ENCODE measurements around the gene BBS4. TPM values are rescaled to one million over a fixed set of nuclear protein-coding genes. Genes with fewer than 3 reads are reported as not detected.
"Not testable (repeated sequence)": the region's sequence is repeated elsewhere in the genome, so short reads cannot be mapped to it uniquely, and the experiment has no call there.

Gene BBS4, protein sequence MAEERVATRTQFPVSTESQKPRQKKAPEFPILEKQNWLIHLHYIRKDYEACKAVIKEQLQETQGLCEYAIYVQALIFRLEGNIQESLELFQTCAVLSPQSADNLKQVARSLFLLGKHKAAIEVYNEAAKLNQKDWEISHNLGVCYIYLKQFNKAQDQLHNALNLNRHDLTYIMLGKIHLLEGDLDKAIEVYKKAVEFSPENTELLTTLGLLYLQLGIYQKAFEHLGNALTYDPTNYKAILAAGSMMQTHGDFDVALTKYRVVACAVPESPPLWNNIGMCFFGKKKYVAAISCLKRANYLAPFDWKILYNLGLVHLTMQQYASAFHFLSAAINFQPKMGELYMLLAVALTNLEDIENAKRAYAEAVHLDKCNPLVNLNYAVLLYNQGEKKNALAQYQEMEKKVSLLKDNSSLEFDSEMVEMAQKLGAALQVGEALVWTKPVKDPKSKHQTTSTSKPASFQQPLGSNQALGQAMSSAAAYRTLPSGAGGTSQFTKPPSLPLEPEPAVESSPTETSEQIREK
- 6.7 TPM for total RNA-seq

DNA sequence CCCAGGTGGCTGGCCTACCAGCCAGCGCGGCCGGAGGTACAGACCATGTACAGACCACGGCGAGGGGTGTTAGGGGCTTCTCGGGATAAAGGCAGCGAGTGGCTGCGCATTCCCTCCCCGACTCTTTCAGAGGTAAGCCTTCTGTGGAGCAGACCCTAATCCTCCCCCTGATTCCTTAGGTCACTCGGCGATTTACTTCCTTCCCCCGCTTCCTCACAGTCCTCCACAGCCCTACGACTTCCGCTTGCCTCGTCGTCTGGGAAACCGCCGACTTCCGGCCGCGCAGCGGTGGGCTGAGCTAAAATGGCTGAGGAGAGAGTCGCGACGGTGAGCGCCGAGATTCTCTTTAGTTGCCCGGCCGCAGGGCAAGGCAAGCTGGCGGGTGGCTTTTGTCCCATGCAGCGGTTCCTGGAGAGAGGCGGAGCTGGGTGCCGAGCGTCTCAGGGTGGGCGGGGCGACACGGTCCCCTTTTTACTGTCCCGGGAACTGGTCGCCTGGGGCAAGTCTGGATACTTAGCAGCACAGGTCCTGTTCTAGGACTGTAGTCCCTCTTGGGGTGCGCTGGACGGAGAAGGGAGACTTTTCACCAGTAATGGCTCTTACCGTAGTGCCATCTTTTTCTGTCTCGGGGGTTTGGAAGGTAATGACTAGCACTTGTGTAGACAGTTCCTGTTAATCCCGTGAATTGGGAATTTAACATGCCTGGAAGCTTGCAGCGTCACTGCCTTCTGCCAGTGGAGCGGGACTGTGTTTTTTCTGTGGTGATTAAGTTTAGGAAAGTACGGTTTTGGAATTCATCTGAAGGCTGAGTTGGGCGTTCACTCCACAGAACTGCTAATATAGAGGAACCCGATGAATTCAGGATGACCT lies at the start of gene BBS4, which contains the start of gene HIGD2B:
Gene BBS4 (plus strand): TSS at position 283 of the 870 bp plus-strand sequence. CDS start 21 bp downstream, at position 304.
Gene HIGD2B (minus strand): TSS at position 258 of the 870 bp plus-strand sequence. CDS start 9,808 bp downstream, outside the sequence.
- DNase-seq (ENCODE audit: low read depth in 2 of 3, low spot score in 2 of 3), result peak; percentile 72 to 93 (median 90)

DNA sequence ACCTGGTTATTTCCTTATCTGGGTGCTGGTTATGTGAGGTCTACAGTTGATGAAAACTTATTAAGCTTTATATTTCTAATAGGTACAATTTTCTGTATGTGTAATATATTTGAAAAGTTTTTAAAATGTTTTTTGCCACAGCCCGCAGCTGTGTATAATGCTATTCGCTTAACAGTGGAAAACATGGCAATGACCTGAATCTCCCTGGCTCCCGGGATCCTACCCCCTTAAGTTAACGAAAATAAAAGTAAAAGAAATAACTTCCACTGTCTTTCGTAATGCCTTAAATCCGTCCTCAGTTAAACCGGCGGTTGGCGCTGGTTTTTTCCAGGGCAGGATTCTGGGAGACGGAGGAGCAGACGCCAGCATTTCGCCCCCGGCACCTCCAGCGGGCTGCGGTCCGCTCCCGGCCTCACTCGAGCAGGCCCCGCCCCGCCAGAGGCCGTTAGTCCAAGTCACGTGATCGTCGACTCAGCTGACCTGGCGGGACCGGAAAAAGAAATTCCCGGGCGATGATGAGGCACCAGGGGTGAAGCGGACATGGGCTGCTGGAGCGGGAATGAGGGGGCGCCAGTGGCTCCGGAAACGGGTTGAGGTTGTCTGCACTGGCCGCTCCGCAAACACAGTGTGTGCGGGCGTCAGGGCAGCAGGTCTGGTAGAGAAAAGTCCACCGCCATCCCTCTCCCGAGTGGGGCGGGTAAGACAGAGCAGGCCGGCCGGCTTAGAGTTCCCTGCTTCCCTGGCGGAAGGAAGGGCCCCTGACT lies 49.3 kb upstream of the BBS4 start:
- DNase-seq (ENCODE audit: low read depth in 2 of 3, low spot score in 2 of 3), result peak in 2 of 3 donors; percentile 33 to 63

DNA sequence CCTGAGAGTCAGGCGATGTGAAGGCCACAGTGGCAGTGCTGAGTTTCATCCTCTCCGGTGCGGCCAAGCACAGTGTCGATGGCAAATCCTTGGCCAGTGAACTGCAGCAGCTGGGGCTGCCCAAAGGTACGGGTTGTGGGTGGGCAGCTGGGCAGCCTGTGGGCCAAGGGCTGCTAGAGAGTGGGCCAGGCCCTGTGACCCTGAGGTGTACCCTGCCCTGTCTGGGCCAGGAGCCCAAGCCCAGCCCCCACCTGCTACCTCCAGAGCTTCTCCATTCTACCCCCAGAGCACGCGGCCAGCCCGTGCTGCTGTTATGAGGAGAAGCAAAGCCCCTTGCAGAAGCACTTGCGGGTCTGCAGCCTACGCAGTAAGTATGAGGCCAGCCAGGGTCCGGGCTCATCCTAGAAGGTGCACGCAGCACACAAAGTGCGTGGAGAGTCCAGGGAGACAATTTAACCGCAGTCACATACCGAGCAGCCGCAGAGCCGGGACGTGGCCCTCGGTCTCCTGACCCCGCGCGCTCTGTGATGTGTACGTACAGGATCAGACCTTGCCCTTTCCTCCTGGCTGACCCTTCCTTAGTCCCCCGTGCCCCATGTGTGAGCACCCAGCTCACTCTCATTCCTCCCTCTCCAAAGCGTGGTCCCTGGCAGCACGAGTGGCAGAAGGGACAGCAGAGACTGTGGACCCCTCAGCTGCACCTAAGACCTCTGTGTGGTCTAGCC lies 46.1 kb upstream of the BBS4 start:
- not testable (repeated sequence) for DNase-seq (ENCODE audit: low read depth in 2 of 3, low spot score in 2 of 3)

DNA sequence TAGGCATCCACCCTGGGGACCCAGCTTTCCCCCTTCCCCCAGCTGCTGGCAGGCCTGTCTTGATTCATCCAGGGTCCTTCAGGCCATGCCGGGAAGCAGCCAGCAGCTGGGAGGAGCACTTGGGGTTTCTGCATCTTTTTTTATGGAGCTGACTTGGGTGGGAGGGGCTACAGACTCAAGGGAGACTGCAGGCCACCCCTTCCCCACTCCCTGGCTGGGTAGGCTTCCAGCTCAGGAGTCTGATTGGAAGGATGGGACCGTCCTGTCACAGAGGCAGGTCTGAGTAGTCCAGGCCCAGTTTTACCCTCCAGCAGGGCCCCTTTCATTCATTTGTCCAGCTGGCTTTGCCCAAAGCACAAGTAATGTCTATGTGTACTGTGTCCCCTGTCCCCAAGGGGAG lies 43.7 kb upstream of the BBS4 start:
- DNase-seq (ENCODE audit: low read depth in 2 of 3, low spot score in 2 of 3), result not testable (repeated sequence)

DNA sequence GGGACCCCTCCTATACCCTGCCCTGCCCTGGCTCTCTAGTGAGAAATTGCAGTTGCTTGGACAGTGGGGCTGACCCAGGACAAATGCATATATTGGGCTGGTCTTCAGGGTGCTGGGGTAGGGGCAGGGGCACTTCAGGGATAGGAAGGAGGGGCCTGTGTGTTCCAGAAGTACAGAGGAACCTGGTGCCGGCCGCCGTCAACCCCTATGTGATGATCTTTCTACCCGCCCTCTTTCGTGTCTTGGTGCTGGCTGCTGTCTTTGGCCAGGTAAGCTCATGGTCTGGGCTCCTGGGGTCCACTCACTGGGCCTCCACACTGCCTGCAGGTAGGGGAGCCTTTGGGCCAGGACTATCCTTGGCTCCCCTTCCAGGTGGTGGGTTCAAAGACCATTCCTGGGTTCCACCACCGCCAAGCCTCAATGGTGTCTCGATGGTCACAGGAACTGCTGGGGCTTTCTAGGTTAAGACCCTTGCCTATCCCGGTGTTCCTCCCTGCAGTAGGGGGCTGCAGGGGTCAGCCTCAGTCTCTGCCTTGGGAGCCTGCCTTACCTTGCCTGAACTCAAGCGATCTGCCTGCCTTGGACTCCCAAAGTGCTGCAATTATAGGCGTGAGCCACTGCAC lies 37.3 kb upstream of the BBS4 start:
- not testable (repeated sequence) for DNase-seq (ENCODE audit: low read depth in 2 of 3, low spot score in 2 of 3)

DNA sequence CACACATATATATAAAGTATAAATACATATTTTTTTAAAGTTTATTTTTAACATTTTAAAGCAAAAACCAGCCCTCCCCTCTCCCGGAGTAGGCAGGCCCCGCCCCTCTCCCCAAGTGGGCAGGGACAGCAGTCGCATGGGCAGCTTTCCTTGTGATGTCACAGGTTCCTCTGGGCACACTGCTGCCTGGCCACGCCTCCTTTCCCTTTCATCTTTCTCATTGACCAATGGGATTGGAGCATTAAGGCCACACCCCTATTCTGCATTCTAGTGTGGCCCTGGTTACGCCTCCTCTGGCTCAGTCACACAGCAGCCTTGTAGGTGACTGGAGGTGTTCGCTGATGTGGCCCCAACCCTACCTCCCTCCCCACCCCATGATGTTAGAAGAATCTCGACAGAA lies 31.6 kb upstream of the BBS4 start, which contains the start of gene GOLGA6B:
Gene GOLGA6B (plus strand): TSS at position 301 of the 400 bp plus-strand sequence. CDS start 41 bp downstream, at position 342.
- DNase-seq (ENCODE audit: low read depth in 2 of 3, low spot score in 2 of 3), result not testable (repeated sequence)

DNA sequence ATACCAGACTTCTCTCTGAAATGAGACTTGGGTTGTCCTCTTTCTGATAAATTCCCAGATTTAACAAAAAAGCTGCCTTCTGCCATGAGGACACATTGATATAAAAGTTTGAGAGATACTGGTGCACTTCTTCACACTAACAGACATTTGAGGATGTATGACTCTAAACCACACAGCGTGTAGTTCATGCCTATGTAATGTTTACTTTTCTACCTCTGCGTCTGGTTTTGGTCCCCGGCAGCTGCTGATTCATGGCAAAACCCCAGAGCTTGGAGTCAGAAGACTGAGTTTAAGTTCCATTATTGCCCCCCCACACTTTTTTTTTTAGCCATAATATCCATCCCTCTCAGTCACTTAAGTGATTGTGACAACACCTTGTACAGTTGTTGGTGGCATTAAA lies 30.0 kb upstream of the BBS4 start:
- DNase-seq (ENCODE audit: low read depth in 2 of 3, low spot score in 2 of 3), result not testable (repeated sequence)

DNA sequence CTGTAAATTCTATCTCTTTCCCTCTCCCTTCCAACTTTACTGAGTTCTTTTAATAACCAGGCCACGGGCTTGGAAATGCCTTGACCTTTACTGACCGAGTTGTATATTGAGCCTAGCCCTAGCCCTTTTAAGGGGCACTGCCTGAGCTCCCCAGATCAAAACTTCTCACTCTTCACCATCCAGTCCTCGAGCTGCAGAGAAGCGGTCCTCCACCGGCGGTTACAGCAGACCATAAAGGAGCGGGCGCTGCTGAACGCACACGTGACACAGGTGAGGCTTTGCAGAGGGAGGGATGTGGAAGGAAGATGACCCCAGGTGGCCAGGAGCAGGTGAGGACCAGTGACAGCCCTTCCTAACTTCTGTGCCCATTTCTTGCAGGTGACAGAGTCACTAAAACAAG lies 24.9 kb upstream of the BBS4 start:
- DNase-seq (ENCODE audit: low read depth in 2 of 3, low spot score in 2 of 3), result not testable (repeated sequence)

DNA sequence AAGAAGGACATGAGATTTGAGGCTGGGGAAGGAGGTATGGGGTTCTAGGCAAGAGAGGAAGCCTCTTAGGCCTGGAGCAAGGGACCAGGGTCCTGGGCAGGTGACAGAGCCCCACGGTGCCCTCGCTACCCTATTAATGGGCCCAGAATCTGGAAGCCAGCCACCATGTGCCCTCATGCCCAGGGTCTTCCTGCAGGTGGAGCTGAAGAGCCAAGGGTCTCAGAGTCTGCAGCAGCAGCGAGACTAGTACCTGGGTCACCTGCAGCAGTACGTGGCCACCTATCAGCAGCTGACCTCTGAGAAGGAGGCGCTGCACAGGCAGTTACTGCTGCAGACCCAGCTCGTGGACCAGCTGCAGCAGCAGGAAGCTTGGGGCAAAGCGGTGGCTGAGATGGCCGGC lies 22.1 kb upstream of the BBS4 start:
- not testable (repeated sequence) for DNase-seq (ENCODE audit: low read depth in 2 of 3, low spot score in 2 of 3)

DNA sequence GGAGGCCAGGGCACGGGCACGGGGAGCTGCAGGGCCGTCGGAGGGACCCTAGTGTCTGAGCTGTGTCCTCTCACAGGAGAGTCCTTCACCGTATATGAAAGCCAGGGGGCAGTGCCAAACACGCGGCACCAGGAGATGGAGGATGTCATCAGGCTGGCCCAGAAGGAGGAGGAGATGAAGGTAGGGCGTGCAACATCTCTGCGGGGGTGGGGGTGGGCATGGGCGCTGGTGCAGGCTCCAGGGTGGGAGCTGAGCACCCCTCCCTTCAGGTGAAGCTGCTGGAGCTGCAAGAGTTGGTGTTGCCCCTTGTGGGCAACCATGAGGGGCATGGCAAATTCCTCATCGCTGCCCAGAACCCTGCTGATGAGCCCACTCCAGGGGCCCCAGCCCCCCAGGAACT lies 20.3 kb upstream of the BBS4 start:
- not testable (repeated sequence) for DNase-seq (ENCODE audit: low read depth in 2 of 3, low spot score in 2 of 3)

DNA sequence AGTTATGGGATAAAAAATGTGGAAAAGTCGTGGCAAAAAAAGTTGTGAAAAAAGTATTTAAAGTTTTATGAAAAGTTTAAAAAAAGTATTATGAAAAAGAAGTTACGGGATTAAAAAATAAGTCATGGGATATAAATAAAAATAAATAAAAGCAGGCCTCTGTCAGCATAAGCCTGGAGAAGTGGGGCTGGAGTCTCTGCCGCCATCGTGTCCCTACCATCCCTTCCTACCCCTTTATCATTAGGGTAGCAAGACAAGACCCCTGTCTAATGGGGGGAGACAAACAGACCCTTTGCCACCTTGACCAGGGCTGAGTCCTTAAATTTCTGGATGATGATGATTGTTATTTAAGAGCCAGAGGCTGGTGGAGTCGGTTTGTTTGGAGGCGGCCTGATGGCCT lies 16.2 kb upstream of the BBS4 start:
- not testable (repeated sequence) for DNase-seq (ENCODE audit: low read depth in 2 of 3, low spot score in 2 of 3)

DNA sequence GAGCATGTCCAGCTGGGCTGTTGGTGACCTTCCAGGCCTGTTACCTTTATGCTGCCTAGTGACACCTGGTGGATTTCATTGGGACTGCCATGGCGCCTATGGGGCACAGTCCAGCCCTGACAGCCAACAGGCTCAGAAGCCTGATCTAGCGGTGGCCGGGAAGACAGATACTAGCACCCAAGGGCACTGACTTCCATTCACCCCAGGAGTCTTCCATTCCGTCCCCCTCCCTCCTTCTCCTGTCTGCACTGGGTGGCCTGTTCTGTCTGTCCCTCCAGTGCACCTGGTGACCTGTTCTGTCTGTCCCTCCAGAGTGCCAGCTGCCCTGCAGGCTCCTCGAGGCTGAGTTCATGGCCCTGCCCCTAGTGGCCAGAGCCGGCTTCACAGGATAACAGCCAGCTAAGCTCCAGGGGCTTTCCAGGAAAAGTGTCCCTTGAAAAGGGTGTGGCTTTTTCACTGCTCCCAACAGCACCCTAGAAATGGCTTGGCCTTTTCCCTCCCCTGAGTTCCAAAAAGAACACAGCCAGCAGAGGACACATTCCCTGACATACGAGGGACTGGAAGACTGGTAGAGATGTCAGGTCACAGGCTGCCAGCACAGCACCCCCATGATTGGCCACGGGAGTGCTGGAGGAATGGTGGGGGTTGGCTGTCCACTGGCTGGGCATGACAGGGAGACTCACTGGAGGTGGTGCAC lies 15.2 kb upstream of the BBS4 start:
- peak; percentile 29 to 76 (median 73) for DNase-seq (ENCODE audit: low read depth in 2 of 3, low spot score in 2 of 3)

DNA sequence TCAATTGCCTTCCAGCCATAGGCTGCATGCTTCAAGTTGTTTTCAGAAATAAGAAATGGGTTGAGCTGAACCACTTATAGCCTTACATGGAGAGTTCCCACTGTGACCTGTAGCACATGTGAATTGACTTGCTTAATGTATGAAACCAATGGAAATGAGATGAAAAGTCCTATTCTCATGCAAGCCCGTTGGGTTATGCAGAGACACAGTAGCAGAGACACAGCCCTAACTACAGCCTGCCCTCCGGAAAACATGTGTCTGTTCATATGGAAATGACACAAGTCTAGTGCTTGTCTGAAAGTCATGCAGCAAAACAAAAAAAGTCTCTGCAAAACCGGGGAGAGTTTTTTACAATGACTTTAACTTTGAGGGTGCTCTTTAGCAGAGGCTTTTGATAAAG lies 14.5 kb upstream of the BBS4 start:
- DNase-seq (ENCODE audit: low read depth in 2 of 3, low spot score in 2 of 3), result no peak

DNA sequence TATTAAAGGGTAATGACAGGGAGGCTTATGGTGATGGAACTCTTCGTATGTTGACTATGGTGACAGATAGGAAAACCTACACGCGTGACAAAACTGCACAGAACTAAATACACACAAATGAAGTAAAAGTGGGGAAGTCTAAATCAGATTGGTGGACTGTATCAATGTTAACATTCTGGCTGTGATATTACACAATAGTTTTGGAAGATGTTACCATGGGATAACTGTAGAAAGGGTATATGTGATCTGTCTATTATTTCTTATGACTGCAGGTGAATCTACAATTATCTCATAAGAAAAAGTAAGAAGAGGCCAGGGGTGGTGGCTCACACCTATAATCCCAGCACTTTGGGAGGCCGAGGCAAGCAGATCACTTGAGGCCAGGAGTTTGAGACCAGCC lies 9.2 kb upstream of the BBS4 start:
- no peak for DNase-seq (ENCODE audit: low read depth in 2 of 3, low spot score in 2 of 3)

DNA sequence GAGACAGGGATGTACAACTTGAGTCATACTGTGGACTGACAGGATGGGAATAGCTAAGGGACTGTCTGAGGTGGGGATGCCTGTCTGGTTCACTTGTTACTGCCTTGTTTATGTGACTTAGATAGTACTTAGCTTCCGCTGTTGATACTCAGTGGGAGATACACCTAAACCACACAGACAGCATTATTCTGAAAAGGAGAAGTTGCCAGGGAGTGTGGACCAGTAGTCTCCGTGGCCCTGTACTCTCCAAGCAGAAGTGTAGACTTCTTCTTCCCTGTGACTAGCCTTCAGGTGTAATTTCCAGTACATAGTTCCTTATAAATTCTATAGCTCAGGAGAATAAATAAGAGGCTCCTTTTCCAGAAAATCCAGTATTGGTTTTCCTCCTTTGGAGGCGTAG lies 5.1 kb upstream of the BBS4 start:
- peak in 1 of 3 donors; percentile 34 for DNase-seq (ENCODE audit: low read depth in 2 of 3, low spot score in 2 of 3)

DNA sequence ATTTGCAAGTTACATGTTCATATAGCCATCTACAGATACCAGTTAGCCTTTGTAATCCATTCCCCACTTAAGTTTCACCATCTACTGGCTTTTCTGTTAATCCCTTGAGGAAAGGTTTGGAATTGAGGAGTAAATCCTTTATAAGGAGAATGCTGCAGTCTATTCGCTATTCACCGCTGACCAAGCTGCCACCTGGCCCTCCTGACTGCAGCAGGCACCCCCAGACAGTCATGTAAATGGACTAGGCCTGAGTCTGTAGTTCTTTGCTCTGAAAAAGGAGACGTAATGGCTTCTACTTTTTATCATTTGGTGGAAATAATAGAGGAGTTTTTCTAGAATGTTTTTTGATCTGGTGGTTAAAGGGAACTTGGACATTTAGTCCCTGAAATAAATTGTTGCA lies 3.2 kb upstream of the BBS4 start:
- no peak for DNase-seq (ENCODE audit: low read depth in 2 of 3, low spot score in 2 of 3)

DNA sequence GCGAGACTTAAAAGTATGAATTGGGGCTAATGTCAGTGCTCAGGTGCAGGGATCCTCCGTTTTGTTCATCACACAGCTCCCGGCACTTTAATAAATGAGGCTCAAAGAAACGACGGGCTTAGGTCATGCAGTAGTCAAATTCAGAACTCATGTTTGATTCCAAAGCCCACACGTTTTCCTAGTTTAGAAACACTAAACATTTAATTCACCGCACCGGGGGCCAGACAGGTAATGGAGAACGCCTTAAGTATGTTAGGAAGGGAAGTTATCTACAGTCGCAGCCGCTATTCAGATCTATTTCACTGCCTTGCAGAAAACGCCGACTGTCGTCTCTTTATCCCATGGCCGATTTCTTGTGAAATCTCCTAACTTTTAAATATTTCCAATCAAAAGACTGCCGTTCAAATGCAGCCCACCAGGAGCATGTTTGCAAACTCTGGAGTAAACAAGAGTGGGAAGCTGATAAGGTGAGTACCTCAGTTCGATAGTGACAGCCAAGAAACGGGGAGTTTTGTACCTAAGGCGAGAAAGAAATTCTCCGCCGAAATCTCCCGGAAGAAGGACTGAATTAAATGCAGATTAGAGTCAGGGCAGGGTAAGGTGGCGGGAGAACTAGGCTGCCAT lies 594 bp upstream of the BBS4 start:
- peak in 1 of 3 donors; percentile 10 for DNase-seq (ENCODE audit: low read depth in 2 of 3, low spot score in 2 of 3)

DNA sequence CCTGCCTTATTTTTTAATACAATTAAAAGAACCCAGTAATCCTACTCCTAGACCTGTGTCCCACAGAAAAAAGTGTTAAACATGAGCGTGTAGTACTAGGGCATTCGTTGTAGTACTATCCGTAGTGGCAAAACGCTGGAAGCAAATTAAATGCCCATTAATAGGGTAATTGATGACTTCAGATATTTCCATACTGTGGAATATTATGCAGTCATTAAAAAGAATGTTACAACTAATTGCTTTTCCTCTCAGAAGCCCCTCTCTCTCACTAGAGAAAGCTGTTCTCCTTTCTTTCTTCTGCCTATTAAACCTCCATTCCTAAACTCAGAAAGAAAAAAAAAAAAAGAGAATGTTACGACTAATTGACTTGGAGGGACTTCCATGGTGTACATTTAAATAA lies 2.7 kb downstream of the BBS4 start:
- no peak for DNase-seq (ENCODE audit: low read depth in 2 of 3, low spot score in 2 of 3)

Measured in hematopoietic multipotent progenitor cell (in vitro differentiated cells).